Liver (tissue), 9 donors: ENCODE measurements around the gene NAXD. TPM values are rescaled to one million over a fixed set of nuclear protein-coding genes. Genes with fewer than 3 reads are reported as not detected.

ENCODE experiments used
- DNase-seq: peaks from one replicate; pipeline ENCODE4 v3.0.0-alpha.2; 2017; ENCODE audit warnings: low spot score
- H3K27ac ChIP-seq, 2 donors: one replicate each; pipeline ENCODE4 v1.7.0; 2013; ENCODE audit warnings: inconsistent platforms in 2 of 2, low read length in 2 of 2, control low read depth in 1 of 2, low read depth in 1 of 2, mild to moderate bottlenecking in 1 of 2
- H3K27me3 ChIP-seq, 4 donors: one replicate each; pipeline versions ENCODE4 v1.6.1 to v1.7.0; 2013; ENCODE audit warnings: low read length in 3 of 4, inconsistent platforms in 1 of 4, mild to moderate bottlenecking in 1 of 4, moderate library complexity in 1 of 4; ENCODE audit not compliant: control insufficient read depth in 4 of 4, insufficient read depth in 4 of 4
- H3K36me3 ChIP-seq, 4 donors: one replicate each; pipeline versions ENCODE4 v1.6.1 to v1.7.0; 2013; ENCODE audit warnings: low read length in 3 of 4, mild to moderate bottlenecking in 3 of 4, low read depth in 1 of 4, moderate library complexity in 1 of 4; ENCODE audit not compliant: control insufficient read depth in 4 of 4, insufficient read depth in 3 of 4
- H3K4me1 ChIP-seq, 4 donors: one replicate each; pipeline versions ENCODE4 v1.6.1 to v1.7.0; 2013; ENCODE audit warnings: low read length in 3 of 4, mild to moderate bottlenecking in 3 of 4, moderate library complexity in 1 of 4; ENCODE audit not compliant: control insufficient read depth in 4 of 4, insufficient read depth in 4 of 4
- H3K4me3 ChIP-seq, 3 donors: one replicate each; pipeline versions ENCODE4 v1.6.1 to v1.7.0; 2013; ENCODE audit warnings: low read length in 3 of 3, control low read depth in 1 of 3, low read depth in 1 of 3, mild to moderate bottlenecking in 1 of 3
- H3K9ac ChIP-seq, 2 donors: one replicate each; pipeline ENCODE4 v1.7.0; 2013; ENCODE audit warnings: low read length in 2 of 2, mild to moderate bottlenecking in 2 of 2, moderate library complexity in 2 of 2, control low read depth in 1 of 2, low read depth in 1 of 2
- H3K9me3 ChIP-seq, 4 donors: one replicate each; pipeline versions ENCODE4 v1.6.1 to v1.7.0; 2013; ENCODE audit warnings: low read length in 3 of 4; ENCODE audit not compliant: control insufficient read depth in 4 of 4
- EGR1 ChIP-seq, 2 donors: IDR thresholded peaks; 2 replicates each; pipeline ENCODE4 v1.6.1; 2016 to 2018; ENCODE audit warnings: antibody characterized with exemption in 2 of 2, low read depth in 2 of 2
- FOXA1 ChIP-seq: IDR thresholded peaks from 2 replicates; pipeline ENCODE4 v1.6.1; 2016; ENCODE audit warnings: antibody characterized with exemption
- FOXA2 ChIP-seq: IDR thresholded peaks from 2 replicates; pipeline ENCODE4 v1.6.1; 2016; ENCODE audit warnings: antibody characterized with exemption
- GABPA ChIP-seq, 2 donors: IDR thresholded peaks in 1 of 2; conservative IDR thresholded peaks in 1 of 2; 2 replicates each; pipeline ENCODE4 v1.6.1; 2016; ENCODE audit warnings: antibody characterized with exemption in 2 of 2, mild to moderate bottlenecking in 1 of 2, moderate library complexity in 1 of 2
- HNF4A ChIP-seq, 2 donors: conservative IDR thresholded peaks; 2 replicates each; pipeline ENCODE4 v1.6.1; 2016; ENCODE audit warnings: antibody characterized with exemption in 2 of 2, mild to moderate bottlenecking in 2 of 2
- HNF4G ChIP-seq: IDR thresholded peaks from 2 replicates; pipeline ENCODE4 v1.6.1; 2016; ENCODE audit warnings: antibody characterized with exemption
- JUND ChIP-seq, 2 donors: IDR thresholded peaks; 2 replicates each; pipeline ENCODE4 v1.6.1; 2016; ENCODE audit warnings: antibody characterized with exemption in 2 of 2
- NR2F2 ChIP-seq: IDR thresholded peaks from 2 replicates; pipeline ENCODE4 v1.6.1; 2016; ENCODE audit warnings: antibody characterized with exemption
- RAD21 ChIP-seq, 2 donors: IDR thresholded peaks; 2 replicates each; pipeline ENCODE4 v1.6.1; 2016; ENCODE audit warnings: antibody characterized with exemption in 2 of 2, mild to moderate bottlenecking in 2 of 2
- RXRA ChIP-seq, 2 donors: IDR thresholded peaks; 2 replicates each; pipeline ENCODE4 v1.6.1; 2017 to 2018; ENCODE audit warnings: antibody characterized with exemption in 2 of 2, mild to moderate bottlenecking in 1 of 2
- SP1 ChIP-seq: IDR thresholded peaks from 2 replicates; pipeline ENCODE4 v1.6.1; 2018; ENCODE audit warnings: antibody characterized with exemption, mild to moderate bottlenecking
- TAF1 ChIP-seq: conservative IDR thresholded peaks from 2 replicates; pipeline ENCODE4 v1.6.1; 2016; ENCODE audit warnings: antibody characterized with exemption, mild to moderate bottlenecking
- YY1 ChIP-seq: IDR thresholded peaks from 2 replicates; pipeline ENCODE4 v1.6.1; 2016; ENCODE audit warnings: antibody characterized with exemption, mild to moderate bottlenecking
- WGBS: extraction: QIAGEN DNeasy Blood & Tissue Kit; methylation state at CpG from one replicate; pipeline ENCODE4 v1.1.7; 2013; 5-methylcytosine and 5-hydroxymethylcytosine counted together
- polyA plus RNA-seq, 2 donors: library from polyadenylated mRNA; stranded (reverse) in 1 of 2; unstranded in 1 of 2; fragments of 200-250 nt in 1 of 2; fragments of >200 nt in 1 of 2; fragmentation: Nextera tagmentation in 1 of 2; extraction: Ambion mirVana in 1 of 2; gene quantifications; one replicate each; pipeline versions ENCODE4 v1.2.1 to v1.2.3, GENCODE V29; 2013 to 2015
- total RNA-seq, 2 donors: library from RNA; depleted of rRNA; stranded (reverse); fragments of >200 nt; gene quantifications; one replicate each; pipeline ENCODE4 v1.2.3, GENCODE V29; 2014
- TF ChIP-seq, protein P1 (sequence below): IDR thresholded peaks from 2 replicates; pipeline ENCODE4 v1.6.1; 2016; ENCODE audit warnings: antibody characterized with exemption
- TF ChIP-seq, protein P2 (sequence below): IDR thresholded peaks from 2 replicates; pipeline ENCODE4 v1.6.1; 2016; ENCODE audit warnings: antibody characterized with exemption, mild to moderate bottlenecking
- TF ChIP-seq, protein P3 (sequence below): IDR thresholded peaks from 2 replicates; pipeline ENCODE4 v1.6.1; 2016; ENCODE audit warnings: antibody characterized with exemption
- TF ChIP-seq, protein P4 (sequence below): IDR thresholded peaks from 2 replicates; pipeline ENCODE4 v1.6.1; 2016; ENCODE audit warnings: antibody characterized with exemption
- TF ChIP-seq, protein P5 (sequence below): fragments of 150-350 bp; IDR thresholded peaks from 2 replicates; pipeline ENCODE4 v1.5.1; 2017; ENCODE audit warnings: improper control_type of control experiment, low read depth, low read length; ENCODE audit not compliant: missing input control
- donor health status: healthy.
- donor health status: healthy.
- donor health status: healthy.
- donor health status: healthy.
- donor health status: healthy.

The NAXD gene
- total and polyA plus RNA-seq, 4 donors, result 19.0 to 40.5 (median 27.6) TPM

DNA sequence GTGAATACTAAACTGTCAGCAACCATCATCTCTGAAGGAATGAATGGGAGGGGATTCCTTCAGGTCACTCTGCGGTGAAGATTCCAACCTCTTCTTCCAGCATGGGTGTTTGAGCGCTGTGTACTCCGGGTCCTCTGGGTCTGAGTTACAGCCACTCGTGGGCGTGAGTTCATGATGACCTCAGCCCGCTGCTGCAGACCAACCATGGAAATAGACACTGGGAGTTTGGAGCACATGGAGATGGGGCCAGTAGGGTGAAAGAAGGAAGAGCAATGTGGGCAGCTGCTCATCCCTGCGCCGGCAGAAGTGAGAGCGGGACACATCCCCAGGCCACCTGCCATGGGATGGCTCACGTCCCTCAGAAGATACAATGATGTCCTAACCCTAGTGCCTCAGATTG lies 37.0 kb upstream of the NAXD start:
- H3K27ac ChIP-seq, result no peak overlapping the region
- peaks cover 0 to 3% (median 0%) of the 10 kb centered on the region in 4 donors for H3K27me3 ChIP-seq
- H3K36me3 ChIP-seq, result no peaks in the 10 kb centered on the region
- H3K4me3 ChIP-seq, result no peak overlapping the region
- H3K9ac ChIP-seq, result no peak overlapping the region
- TF ChIP-seq FOXA2, result no peak
- no peak for TF ChIP-seq GABPA (IDR thresholded peaks at IDR 0.05 in 1 of 2, conservative IDR thresholded peaks at IDR 0.05 in 1 of 2)
- TF ChIP-seq YY1, result no peak
- no peak for TF ChIP-seq HNF4A (conservative IDR thresholded peaks at IDR 0.05)
- TF ChIP-seq, protein P1, sequence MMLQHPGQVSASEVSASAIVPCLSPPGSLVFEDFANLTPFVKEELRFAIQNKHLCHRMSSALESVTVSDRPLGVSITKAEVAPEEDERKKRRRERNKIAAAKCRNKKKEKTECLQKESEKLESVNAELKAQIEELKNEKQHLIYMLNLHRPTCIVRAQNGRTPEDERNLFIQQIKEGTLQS, result no peak
- TF ChIP-seq, protein P2, sequence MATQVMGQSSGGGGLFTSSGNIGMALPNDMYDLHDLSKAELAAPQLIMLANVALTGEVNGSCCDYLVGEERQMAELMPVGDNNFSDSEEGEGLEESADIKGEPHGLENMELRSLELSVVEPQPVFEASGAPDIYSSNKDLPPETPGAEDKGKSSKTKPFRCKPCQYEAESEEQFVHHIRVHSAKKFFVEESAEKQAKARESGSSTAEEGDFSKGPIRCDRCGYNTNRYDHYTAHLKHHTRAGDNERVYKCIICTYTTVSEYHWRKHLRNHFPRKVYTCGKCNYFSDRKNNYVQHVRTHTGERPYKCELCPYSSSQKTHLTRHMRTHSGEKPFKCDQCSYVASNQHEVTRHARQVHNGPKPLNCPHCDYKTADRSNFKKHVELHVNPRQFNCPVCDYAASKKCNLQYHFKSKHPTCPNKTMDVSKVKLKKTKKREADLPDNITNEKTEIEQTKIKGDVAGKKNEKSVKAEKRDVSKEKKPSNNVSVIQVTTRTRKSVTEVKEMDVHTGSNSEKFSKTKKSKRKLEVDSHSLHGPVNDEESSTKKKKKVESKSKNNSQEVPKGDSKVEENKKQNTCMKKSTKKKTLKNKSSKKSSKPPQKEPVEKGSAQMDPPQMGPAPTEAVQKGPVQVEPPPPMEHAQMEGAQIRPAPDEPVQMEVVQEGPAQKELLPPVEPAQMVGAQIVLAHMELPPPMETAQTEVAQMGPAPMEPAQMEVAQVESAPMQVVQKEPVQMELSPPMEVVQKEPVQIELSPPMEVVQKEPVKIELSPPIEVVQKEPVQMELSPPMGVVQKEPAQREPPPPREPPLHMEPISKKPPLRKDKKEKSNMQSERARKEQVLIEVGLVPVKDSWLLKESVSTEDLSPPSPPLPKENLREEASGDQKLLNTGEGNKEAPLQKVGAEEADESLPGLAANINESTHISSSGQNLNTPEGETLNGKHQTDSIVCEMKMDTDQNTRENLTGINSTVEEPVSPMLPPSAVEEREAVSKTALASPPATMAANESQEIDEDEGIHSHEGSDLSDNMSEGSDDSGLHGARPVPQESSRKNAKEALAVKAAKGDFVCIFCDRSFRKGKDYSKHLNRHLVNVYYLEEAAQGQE, result no peak
- TF ChIP-seq, protein P3, sequence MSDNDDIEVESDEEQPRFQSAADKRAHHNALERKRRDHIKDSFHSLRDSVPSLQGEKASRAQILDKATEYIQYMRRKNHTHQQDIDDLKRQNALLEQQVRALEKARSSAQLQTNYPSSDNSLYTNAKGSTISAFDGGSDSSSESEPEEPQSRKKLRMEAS, result no peak
- TF ChIP-seq, protein P4, sequence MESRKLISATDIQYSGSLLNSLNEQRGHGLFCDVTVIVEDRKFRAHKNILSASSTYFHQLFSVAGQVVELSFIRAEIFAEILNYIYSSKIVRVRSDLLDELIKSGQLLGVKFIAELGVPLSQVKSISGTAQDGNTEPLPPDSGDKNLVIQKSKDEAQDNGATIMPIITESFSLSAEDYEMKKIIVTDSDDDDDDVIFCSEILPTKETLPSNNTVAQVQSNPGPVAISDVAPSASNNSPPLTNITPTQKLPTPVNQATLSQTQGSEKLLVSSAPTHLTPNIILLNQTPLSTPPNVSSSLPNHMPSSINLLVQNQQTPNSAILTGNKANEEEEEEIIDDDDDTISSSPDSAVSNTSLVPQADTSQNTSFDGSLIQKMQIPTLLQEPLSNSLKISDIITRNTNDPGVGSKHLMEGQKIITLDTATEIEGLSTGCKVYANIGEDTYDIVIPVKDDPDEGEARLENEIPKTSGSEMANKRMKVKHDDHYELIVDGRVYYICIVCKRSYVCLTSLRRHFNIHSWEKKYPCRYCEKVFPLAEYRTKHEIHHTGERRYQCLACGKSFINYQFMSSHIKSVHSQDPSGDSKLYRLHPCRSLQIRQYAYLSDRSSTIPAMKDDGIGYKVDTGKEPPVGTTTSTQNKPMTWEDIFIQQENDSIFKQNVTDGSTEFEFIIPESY, result no peak
- TF ChIP-seq RXRA (IDR thresholded peaks at IDR 0.05), result no peak
- TF ChIP-seq FOXA1, result no peak
- TF ChIP-seq JUND (IDR thresholded peaks at IDR 0.05), result no peak
- TF ChIP-seq, protein P5, sequence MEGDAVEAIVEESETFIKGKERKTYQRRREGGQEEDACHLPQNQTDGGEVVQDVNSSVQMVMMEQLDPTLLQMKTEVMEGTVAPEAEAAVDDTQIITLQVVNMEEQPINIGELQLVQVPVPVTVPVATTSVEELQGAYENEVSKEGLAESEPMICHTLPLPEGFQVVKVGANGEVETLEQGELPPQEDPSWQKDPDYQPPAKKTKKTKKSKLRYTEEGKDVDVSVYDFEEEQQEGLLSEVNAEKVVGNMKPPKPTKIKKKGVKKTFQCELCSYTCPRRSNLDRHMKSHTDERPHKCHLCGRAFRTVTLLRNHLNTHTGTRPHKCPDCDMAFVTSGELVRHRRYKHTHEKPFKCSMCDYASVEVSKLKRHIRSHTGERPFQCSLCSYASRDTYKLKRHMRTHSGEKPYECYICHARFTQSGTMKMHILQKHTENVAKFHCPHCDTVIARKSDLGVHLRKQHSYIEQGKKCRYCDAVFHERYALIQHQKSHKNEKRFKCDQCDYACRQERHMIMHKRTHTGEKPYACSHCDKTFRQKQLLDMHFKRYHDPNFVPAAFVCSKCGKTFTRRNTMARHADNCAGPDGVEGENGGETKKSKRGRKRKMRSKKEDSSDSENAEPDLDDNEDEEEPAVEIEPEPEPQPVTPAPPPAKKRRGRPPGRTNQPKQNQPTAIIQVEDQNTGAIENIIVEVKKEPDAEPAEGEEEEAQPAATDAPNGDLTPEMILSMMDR, result no peak
- no peak for TF ChIP-seq SP1
- TF ChIP-seq TAF1, result no peak
- TF ChIP-seq HNF4G, result no peak
- TF ChIP-seq EGR1 (IDR thresholded peaks at IDR 0.05; ENCODE audit: low read depth in 2 of 2), result no peak
- no peak for TF ChIP-seq NR2F2
- no peak for TF ChIP-seq RAD21 (IDR thresholded peaks at IDR 0.05)
- WGBS, result 84% methylated on average over 10 of the region's 10 CpGs
- DNase-seq, result no peak
- H3K9me3 ChIP-seq, result no peaks in the 10 kb centered on the region
- H3K4me1 ChIP-seq, result peaks cover 0 to 8% (median 0%) of the 10 kb centered on the region in 4 donors
